HEK293 (cell line): ENCODE data around the gene ZNF397.

Experiments used
- ATF2 ChIP-seq: fragments of 450-650 bp; formaldehyde crosslinking; IDR thresholded peaks from 2 replicates; pipeline ENCODE4 v1.5.1; 2016; ENCODE audit warnings: missing biosample characterization, missing genetic modification characterization, low read depth
- CTCF ChIP-seq: fragments of 450-650 bp; formaldehyde crosslinking; IDR thresholded peaks from 2 replicates; pipeline ENCODE4 v1.5.1; 2016; ENCODE audit warnings: missing biosample characterization, missing genetic modification characterization
- ELK4 ChIP-seq: IDR thresholded peaks from 2 replicates; pipeline ENCODE4 v1.6.1; 2011; ENCODE audit warnings: mild to moderate bottlenecking, low read depth, low read length, borderline replicate concordance
- GLIS2 ChIP-seq: fragments of 450-650 bp; formaldehyde crosslinking; IDR thresholded peaks from 2 replicates; pipeline ENCODE4 v1.5.1; 2016; ENCODE audit warnings: missing biosample characterization, missing genetic modification characterization
- KLF8 ChIP-seq: fragments of 450-650 bp; formaldehyde crosslinking; IDR thresholded peaks from 2 replicates; pipeline ENCODE4 v1.5.1; 2016; ENCODE audit warnings: missing biosample characterization, missing genetic modification characterization
- MEIS1 ChIP-seq: sonication (generic); formaldehyde crosslinking; IDR thresholded peaks from 2 replicates; pipeline ENCODE4 v1.8.1; 2022; ENCODE audit warnings: missing genetic modification reagents, mild to moderate bottlenecking, borderline replicate concordance
- ZBTB49 ChIP-seq: fragments of 450-650 bp; formaldehyde crosslinking; IDR thresholded peaks from 2 replicates; pipeline ENCODE4 v1.5.1; 2016; ENCODE audit warnings: missing biosample characterization, missing genetic modification characterization, low read depth
- ZFP3 ChIP-seq: fragments of 450-650 bp; formaldehyde crosslinking; IDR thresholded peaks from 2 replicates; pipeline ENCODE4 v1.5.1; 2016; ENCODE audit warnings: low read depth, missing biosample characterization, missing genetic modification characterization
- ZNF155 ChIP-seq: fragments of 450-650 bp; formaldehyde crosslinking; IDR thresholded peaks from 2 replicates; pipeline ENCODE4 v1.5.1; 2016; ENCODE audit warnings: missing biosample characterization, missing genetic modification characterization
- ZNF416 ChIP-seq: fragments of 450-650 bp; formaldehyde crosslinking; IDR thresholded peaks from 2 replicates; pipeline ENCODE4 v1.5.1; 2016; ENCODE audit warnings: missing biosample characterization, missing genetic modification characterization
- ZNF449 ChIP-seq: fragments of 450-650 bp; formaldehyde crosslinking; IDR thresholded peaks from 2 replicates; pipeline ENCODE4 v1.5.1; 2017; ENCODE audit warnings: missing biosample characterization, mild to moderate bottlenecking, missing genetic modification characterization, moderate library complexity
- ZNF473 ChIP-seq: fragments of 450-650 bp; formaldehyde crosslinking; IDR thresholded peaks from 2 replicates; pipeline ENCODE4 v1.5.1; 2017; ENCODE audit warnings: missing biosample characterization, missing genetic modification characterization
- ZNF623 ChIP-seq: fragments of 450-650 bp; formaldehyde crosslinking; IDR thresholded peaks from 2 replicates; pipeline ENCODE4 v1.5.1; 2016; ENCODE audit warnings: missing biosample characterization, missing genetic modification characterization
- ZNF777 ChIP-seq: fragments of 450-650 bp; formaldehyde crosslinking; IDR thresholded peaks from 2 replicates; pipeline ENCODE4 v1.5.1; 2017; ENCODE audit warnings: missing biosample characterization, missing genetic modification characterization, borderline replicate concordance

GRCh38 chr18:35205199-35205712 is 35.6 kb upstream of the ZNF397 start:
- TF ChIP-seq CTCF (tag by site-specific recombination) (no peak), ZNF777 (tag by site-specific recombination) (no peak), ZNF416 (no peak), KLF8 (tag by site-specific recombination) (no peak), ATF2 (no peak), ZBTB49 (tag by site-specific recombination) (no peak), MEIS1 (no peak), ZNF449 (tag by site-specific recombination) (no peak), ELK4 (no peak), ZNF155 (tag by site-specific recombination) (no peak), ZNF473 (tag by site-specific recombination) (no peak), GLIS2 (tag by site-specific recombination) (no peak), ZNF623 (tag by site-specific recombination) (no peak), ZFP3 (tag by site-specific recombination) (no peak)
